Measurements from ENCODE around the gene SEPSECS. TPM values are rescaled to one million over a fixed set of nuclear protein-coding genes. Genes with fewer than 3 reads are reported as not detected.

The SEPSECS gene
- total RNA-seq, 1 donor from 2014 or later: 4.7 TPM

DNA sequence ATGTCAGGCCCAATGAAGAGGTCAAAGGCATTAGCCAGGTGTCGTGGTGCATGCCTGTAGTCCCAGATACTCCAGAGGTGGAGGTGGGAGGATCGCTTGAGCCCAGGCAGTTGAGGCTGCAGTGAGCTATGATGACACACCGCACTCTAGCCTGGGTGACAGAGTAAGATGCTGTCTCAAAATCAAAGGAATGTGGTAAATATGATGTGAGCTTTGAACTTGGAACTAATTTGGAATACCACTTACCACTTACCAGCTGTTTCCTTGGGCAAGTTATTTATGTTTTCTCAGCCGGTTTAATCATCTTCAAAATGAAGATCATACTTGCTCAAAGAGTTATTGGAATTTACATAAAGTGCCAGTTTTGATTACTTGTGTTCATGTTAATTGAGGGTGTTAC, 23.8 kb upstream of the SEPSECS start:
- Histone ChIP-seq H3K4me3 (ENCODE audit: low read depth, low read length) (no peak overlapping the region), H3K27me3 (ENCODE audit: control insufficient read depth, insufficient read depth, low read length) (no peaks in the 10 kb centered on the region), H3K36me3 (ENCODE audit: control insufficient read depth, insufficient read depth, low read length) (no peaks in the 10 kb centered on the region)
- TF ChIP-seq, protein P1, sequence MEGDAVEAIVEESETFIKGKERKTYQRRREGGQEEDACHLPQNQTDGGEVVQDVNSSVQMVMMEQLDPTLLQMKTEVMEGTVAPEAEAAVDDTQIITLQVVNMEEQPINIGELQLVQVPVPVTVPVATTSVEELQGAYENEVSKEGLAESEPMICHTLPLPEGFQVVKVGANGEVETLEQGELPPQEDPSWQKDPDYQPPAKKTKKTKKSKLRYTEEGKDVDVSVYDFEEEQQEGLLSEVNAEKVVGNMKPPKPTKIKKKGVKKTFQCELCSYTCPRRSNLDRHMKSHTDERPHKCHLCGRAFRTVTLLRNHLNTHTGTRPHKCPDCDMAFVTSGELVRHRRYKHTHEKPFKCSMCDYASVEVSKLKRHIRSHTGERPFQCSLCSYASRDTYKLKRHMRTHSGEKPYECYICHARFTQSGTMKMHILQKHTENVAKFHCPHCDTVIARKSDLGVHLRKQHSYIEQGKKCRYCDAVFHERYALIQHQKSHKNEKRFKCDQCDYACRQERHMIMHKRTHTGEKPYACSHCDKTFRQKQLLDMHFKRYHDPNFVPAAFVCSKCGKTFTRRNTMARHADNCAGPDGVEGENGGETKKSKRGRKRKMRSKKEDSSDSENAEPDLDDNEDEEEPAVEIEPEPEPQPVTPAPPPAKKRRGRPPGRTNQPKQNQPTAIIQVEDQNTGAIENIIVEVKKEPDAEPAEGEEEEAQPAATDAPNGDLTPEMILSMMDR (IDR thresholded peaks at IDR 0.05; ENCODE audit: insufficient read depth, low read length, poor library complexity, severe bottlenecking): no peak
- no peak for DNase-seq (ENCODE audit: low read depth)

DNA sequence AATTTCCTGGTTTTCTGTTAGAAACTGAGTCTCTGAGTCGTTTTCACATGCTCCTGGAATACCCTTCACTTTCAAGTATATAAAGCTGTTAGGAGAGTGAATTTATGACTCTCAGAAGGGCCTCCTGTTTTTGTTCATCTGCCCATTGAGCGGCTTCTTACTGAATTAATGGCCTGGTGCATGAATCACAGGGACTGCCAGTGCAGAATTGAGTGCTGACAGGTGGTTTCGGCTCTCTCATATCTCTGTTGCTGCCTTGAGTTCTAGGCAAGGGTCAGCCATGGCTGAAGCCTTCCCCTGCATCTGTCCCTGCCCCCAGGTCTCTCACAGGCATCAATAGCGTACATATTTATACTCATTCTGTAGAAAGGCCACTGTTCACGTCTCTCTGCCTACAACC, 22.7 kb upstream of the SEPSECS start:
- TF ChIP-seq, protein P1 (IDR thresholded peaks at IDR 0.05; ENCODE audit: insufficient read depth, low read length, poor library complexity, severe bottlenecking): no peak
- no peak overlapping the region for H3K4me3 ChIP-seq (ENCODE audit: low read depth, low read length)
- DNase-seq (ENCODE audit: low read depth): no peak

DNA sequence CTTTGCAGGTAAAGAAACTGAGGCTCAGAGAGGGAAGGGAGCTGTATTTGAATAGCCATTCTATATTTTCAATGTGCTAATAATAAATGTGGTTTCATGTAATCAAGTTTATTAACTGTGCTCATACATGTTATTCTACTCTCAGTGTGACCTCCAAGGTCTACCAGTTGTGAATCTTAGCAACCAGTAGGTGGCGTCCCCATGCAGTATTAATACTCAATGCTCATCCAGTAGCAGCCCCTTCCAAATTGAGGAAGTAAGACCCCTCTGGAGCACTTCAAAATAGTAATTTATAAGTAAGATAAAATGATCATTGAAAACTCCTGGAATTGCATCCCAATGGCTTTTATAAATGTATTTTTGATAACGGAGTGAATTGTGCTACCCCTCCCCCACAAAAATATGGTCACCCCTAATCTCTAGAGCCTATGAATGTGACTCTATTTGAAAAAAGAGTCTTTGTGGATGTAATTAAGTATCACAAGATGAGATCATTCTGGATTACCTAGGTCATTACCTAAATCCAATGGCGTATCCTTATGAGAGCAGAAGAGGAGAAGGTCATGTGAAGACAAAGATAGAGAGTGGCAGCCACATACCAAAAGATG, 20.4 kb upstream of the SEPSECS start:
- no peaks in the 10 kb centered on the region for H3K36me3 ChIP-seq (ENCODE audit: control insufficient read depth, insufficient read depth, low read length)
- H3K27me3 ChIP-seq (ENCODE audit: control insufficient read depth, insufficient read depth, low read length): no peaks in the 10 kb centered on the region
- DNase-seq (ENCODE audit: low read depth): no peak
- TF ChIP-seq, protein P1 (IDR thresholded peaks at IDR 0.05; ENCODE audit: insufficient read depth, low read length, poor library complexity, severe bottlenecking): peak; percentile 58
- H3K4me3 ChIP-seq (ENCODE audit: low read depth, low read length): no peak overlapping the region

More for the DNA sequence above, 22.7 kb upstream of the SEPSECS start:
- Histone ChIP-seq H3K27me3 (ENCODE audit: control insufficient read depth, insufficient read depth, low read length) (no peaks in the 10 kb centered on the region), H3K36me3 (ENCODE audit: control insufficient read depth, insufficient read depth, low read length) (no peaks in the 10 kb centered on the region)

DNA sequence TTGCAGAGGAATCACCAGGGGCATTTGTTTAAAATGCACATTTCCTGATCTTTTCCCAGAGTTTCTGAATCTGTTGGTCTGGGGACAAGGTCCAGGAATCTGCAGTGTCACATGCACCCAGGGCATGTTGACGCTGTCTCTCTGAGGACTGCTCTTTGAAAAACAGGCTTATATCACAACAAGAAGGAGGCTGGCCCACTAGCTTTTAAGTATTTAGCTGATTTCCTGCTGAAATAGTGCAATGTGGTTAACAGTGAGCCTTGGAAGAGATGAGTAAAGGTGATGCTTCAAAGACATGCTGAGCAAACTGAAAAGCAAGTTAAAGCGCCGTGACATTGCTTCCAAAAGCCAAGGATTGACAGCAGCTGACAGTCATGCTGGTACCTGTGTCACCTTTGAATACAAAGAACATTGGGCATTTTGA, 18.6 kb upstream of the SEPSECS start:
- no peak for DNase-seq (ENCODE audit: low read depth)
- TF ChIP-seq, protein P1 (IDR thresholded peaks at IDR 0.05; ENCODE audit: insufficient read depth, low read length, poor library complexity, severe bottlenecking): no peak
- Histone ChIP-seq H3K4me3 (ENCODE audit: low read depth, low read length) (no peak overlapping the region), H3K27me3 (ENCODE audit: control insufficient read depth, insufficient read depth, low read length) (no peaks in the 10 kb centered on the region), H3K36me3 (ENCODE audit: control insufficient read depth, insufficient read depth, low read length) (no peaks in the 10 kb centered on the region)

DNA sequence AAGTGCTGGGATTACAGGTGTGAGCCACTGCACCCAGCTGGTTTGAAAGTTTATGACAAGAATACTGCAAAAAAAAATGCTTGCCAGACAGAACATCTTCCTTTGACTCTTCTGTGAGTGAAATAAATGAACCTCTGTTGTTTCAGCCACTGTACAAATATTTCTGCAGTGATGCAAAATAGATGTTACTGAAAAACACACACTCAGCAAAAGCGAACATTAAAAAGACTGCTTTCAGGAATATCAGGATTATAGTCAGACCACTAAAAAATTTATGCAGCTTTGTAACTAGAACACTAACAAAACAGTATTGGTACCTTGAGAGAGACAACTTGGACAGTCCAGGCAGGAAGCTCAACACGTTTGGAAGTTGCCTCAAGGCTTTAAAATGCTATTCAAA, 16.9 kb upstream of the SEPSECS start:
- no peak overlapping the region for H3K4me3 ChIP-seq (ENCODE audit: low read depth, low read length)
- DNase-seq (ENCODE audit: low read depth): no peak
- no peaks in the 10 kb centered on the region for H3K36me3 ChIP-seq (ENCODE audit: control insufficient read depth, insufficient read depth, low read length)
- H3K27me3 ChIP-seq (ENCODE audit: control insufficient read depth, insufficient read depth, low read length): no peaks in the 10 kb centered on the region
- TF ChIP-seq, protein P1 (IDR thresholded peaks at IDR 0.05; ENCODE audit: insufficient read depth, low read length, poor library complexity, severe bottlenecking): no peak

DNA sequence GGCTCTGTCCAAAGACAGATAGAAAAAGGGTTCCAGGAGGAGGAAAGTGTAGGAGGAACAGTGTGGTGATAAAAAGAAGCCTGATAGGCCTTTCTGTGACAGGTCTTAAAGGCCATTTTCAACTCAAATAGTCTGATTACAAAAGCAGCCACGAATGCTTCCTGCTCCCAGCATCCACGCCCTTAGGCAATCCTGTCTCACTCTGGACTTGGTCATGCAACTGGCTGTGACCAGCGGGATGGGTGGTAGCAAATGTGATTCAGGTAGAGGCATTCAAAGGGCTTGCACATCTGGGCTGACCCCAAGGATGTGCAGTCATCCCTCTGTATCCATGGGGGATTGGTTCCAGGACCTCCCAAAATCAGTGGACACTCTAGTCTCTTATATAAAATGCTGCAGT, 14.4 kb upstream of the SEPSECS start:
- no peak for DNase-seq (ENCODE audit: low read depth)
- H3K4me3 ChIP-seq (ENCODE audit: low read depth, low read length): no peak overlapping the region
- TF ChIP-seq, protein P1 (IDR thresholded peaks at IDR 0.05; ENCODE audit: insufficient read depth, low read length, poor library complexity, severe bottlenecking): no peak
- no peaks in the 10 kb centered on the region for H3K27me3 ChIP-seq (ENCODE audit: control insufficient read depth, insufficient read depth, low read length)
- no peaks in the 10 kb centered on the region for H3K36me3 ChIP-seq (ENCODE audit: control insufficient read depth, insufficient read depth, low read length)
